Parathyroid adenoma (tissue), 2 donors: ENCODE measurements around the gene BCOR.

Source experiments
- H2AFZ ChIP-seq: fragments of 300-600 bp; sonication (generic); one replicate; pipeline ENCODE4 v1.7.0; 2017; ENCODE audit warnings: antibody characterized with exemption, mild to moderate bottlenecking
- H3K27ac ChIP-seq: fragments of 300-600 bp; sonication (generic); one replicate; pipeline ENCODE4 v1.7.0; 2017
- H3K27me3 ChIP-seq: fragments of 300-600 bp; sonication (generic); one replicate; pipeline ENCODE4 v1.7.0; 2017; ENCODE audit warnings: low read length; ENCODE audit not compliant: control insufficient read depth, insufficient read depth
- H3K36me3 ChIP-seq: fragments of 300-600 bp; sonication (generic); one replicate; pipeline ENCODE4 v1.7.0; 2017; ENCODE audit warnings: low read length; ENCODE audit not compliant: control insufficient read depth, insufficient read depth
- H3K4me1 ChIP-seq: fragments of 300-600 bp; sonication (generic); one replicate; pipeline ENCODE4 v1.7.0; 2017; ENCODE audit warnings: control low read depth
- H3K4me2 ChIP-seq: fragments of 300-600 bp; sonication (generic); one replicate; pipeline ENCODE4 v1.7.0; 2017; ENCODE audit warnings: low read length
- H3K4me3 ChIP-seq: fragments of 300-600 bp; sonication (generic); one replicate; pipeline ENCODE4 v1.7.0; 2017; ENCODE audit warnings: low read depth, low read length
- H3K79me2 ChIP-seq: fragments of 300-600 bp; sonication (generic); one replicate; pipeline ENCODE4 v1.7.0; 2017; ENCODE audit warnings: control low read depth
- H3K9ac ChIP-seq: fragments of 300-600 bp; sonication (generic); one replicate; pipeline ENCODE4 v1.7.0; 2017; ENCODE audit warnings: mild to moderate bottlenecking
- H3K9me3 ChIP-seq: fragments of 300-600 bp; sonication (generic); one replicate; pipeline ENCODE4 v1.7.0; 2017; ENCODE audit warnings: low read length; ENCODE audit not compliant: control insufficient read depth
- CTCF ChIP-seq: fragments of 300-600 bp; sonication (generic); IDR thresholded peaks from one replicate; pipeline ENCODE4 v1.7.0; 2017; ENCODE audit warnings: antibody characterized with exemption, mild to moderate bottlenecking
- donor health status: primary hyperparathyroidism.

Gene BCOR

DNA sequence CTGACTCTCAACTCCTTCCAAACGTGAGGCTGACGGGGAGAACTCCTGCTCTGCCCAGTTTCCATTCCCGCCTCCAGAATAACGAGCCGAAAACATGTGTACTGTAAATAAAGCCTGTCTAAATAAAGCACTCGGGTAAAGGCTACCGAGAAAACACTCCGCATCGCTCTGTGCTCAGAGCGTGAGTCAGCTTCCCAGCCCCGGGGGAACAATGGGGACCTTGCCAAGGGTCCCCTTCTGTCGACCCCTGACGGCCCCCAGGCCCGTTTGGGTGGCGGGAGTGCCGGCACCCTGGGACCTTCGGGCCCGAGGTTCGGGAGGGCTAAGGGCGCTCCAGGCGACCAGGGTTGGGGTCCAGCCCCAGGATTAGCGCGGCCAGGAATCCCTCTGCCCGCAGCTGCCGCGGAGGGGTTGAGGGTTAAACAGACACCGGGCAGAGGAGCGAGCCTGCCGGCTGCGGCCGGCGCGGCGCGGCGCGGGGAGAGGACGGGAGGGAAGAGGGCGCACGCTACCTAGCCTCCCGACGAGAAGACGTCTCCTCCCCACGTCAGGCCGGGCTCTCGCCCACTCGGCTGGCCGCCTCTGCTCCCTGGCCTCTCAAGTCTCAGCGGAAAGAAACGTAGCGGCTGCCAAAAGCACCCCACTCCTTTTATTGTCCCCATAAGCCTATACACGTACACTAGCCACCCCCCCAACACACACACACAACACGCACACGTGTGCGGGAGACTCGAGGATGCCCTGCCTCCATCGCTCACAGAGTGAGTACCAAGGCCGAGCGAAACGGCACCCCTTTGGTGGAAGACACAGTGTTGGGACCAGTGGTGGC is 85.5 kb downstream of the BCOR start:
- Histone ChIP-seq H3K27me3 (no peaks in the 10 kb centered on the region), H3K4me3 (no peak overlapping the region), H3K9ac (no peak overlapping the region), H3K4me2 (no peak overlapping the region), H3K36me3 (no peaks in the 10 kb centered on the region), H3K4me1 (no peaks in the 10 kb centered on the region), H3K9me3 (no peaks in the 10 kb centered on the region), H3K27ac (peak overlapping the region; percentile 64), H3K79me2 (no peaks in the 10 kb centered on the region), H2AFZ (no peak overlapping the region)
- no peak for TF ChIP-seq CTCF

- Histone ChIP-seq H3K79me2 (no peaks in the 10 kb centered on the region), H3K27ac (no peak overlapping the region), H3K9me3 (no peaks in the 10 kb centered on the region), H3K4me1 (no peaks in the 10 kb centered on the region), H3K36me3 (no peaks in the 10 kb centered on the region), H3K4me3 (no peak overlapping the region), H3K4me2 (no peak overlapping the region), H3K9ac (no peak overlapping the region), H3K27me3 (no peaks in the 10 kb centered on the region), H2AFZ (no peak overlapping the region)
- no peak for TF ChIP-seq CTCF
Measured at GRCh38 chrX:40011322-40012038, 86.3 kb downstream of the BCOR start.

GRCh38 chrX:40010550-40011321 is 87.0 kb downstream of the BCOR start:
- no peak overlapping the region for H3K4me3 ChIP-seq
- H3K4me1 ChIP-seq, result no peaks in the 10 kb centered on the region
- no peak overlapping the region for H2AFZ ChIP-seq
- TF ChIP-seq CTCF, result no peak
- no peaks in the 10 kb centered on the region for H3K9me3 ChIP-seq
- no peaks in the 10 kb centered on the region for H3K79me2 ChIP-seq
- H3K4me2 ChIP-seq, result no peak overlapping the region
- H3K27ac ChIP-seq, result no peak overlapping the region
- H3K9ac ChIP-seq, result no peak overlapping the region
- no peaks in the 10 kb centered on the region for H3K36me3 ChIP-seq
- no peaks in the 10 kb centered on the region for H3K27me3 ChIP-seq

- Histone ChIP-seq H3K27me3 (no peaks in the 10 kb centered on the region), H3K9me3 (no peaks in the 10 kb centered on the region), H3K27ac (no peak overlapping the region), H3K4me1 (no peaks in the 10 kb centered on the region), H3K79me2 (no peaks in the 10 kb centered on the region), H3K36me3 (no peaks in the 10 kb centered on the region), H3K4me2 (no peak overlapping the region), H3K9ac (no peak overlapping the region), H2AFZ (no peak overlapping the region), H3K4me3 (no peak overlapping the region)
- TF ChIP-seq CTCF, result no peak
Measured at GRCh38 chrX:40009890-40010289, 87.9 kb downstream of the BCOR start.
